GM18519 (cell line): ENCODE measurements around the gene NEURL1.

Source experiments
- ATAC-seq: cut with Tn5 transposase; IDR thresholded peaks from one replicate; pipeline ENCODE4 v1.9.1; 2021; ENCODE audit warnings: mild to moderate bottlenecking, moderate library complexity; ENCODE audit not compliant: unreplicated experiment, low FRiP score

The NEURL1 gene, protein sequence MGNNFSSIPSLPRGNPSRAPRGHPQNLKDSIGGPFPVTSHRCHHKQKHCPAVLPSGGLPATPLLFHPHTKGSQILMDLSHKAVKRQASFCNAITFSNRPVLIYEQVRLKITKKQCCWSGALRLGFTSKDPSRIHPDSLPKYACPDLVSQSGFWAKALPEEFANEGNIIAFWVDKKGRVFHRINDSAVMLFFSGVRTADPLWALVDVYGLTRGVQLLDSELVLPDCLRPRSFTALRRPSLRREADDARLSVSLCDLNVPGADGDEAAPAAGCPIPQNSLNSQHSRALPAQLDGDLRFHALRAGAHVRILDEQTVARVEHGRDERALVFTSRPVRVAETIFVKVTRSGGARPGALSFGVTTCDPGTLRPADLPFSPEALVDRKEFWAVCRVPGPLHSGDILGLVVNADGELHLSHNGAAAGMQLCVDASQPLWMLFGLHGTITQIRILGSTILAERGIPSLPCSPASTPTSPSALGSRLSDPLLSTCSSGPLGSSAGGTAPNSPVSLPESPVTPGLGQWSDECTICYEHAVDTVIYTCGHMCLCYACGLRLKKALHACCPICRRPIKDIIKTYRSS

DNA sequence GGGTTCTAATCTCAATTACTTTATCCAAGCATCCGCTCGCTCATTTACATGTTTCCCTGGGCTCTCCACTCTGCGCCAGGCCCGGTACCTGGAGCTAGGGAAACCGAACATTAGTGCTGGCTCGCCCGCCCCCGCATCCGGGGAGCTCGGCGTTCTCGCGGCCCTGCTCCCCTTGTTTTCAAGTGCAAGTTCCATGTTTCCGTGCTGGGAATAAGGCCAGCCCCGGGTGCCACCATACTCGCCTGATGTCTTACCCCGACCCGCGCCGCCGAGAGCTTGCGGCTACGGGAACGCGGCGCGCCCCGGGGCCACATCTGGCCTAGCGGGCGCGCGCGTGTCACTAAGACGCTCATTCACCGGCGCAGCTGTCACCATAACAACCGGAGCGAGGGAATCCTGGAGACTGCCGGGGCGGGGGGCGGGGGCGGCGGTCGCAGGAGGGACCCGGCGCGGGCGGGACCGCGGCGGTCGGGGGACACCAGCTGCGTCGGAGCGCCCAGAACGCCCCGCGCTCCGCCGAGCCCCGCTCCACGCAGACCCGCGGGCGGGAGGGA is at the start of gene NEURL1:
NEURL1 (plus strand) TSS at position 344 of the 554 bp plus-strand sequence. CDS start 683 bp downstream, outside the sequence.
- no peak for ATAC-seq

DNA sequence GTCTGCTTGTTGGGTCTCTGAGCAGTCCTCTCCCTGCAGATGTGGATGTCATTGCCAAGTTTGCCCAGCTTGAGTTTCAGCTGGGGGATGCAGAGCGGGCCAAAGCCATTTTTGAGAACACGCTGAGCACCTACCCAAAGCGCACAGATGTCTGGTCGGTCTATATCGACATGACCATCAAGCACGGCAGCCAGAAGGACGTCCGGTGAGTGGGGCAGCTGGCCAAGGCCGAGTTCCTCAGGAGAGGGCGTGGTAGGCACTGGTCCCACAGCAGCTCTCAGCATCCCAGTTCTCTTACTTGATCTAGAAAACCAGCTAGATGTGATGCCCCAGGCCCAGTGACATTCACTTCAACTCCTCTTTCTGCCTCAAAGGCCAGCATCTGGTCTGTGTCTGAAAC is 49.0 kb upstream of the NEURL1 start:
- no peak for ATAC-seq

DNA sequence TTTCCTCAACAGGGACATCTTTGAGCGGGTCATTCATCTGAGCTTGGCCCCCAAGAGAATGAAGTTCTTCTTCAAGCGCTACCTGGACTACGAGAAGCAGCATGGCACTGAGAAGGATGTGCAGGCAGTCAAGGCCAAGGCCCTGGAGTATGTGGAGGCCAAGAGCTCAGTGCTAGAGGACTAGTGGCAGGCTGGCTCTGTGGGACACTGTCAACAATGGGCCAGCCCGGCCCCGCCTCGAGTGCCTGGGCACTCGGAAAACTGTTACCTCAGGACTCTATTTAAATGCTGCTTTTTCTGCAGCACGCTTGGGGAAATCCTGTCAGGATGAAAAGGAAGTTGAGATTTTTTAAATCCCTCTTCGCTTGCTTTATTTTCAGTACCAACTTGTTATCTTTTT is 48.1 kb upstream of the NEURL1 start:
- ATAC-seq = no peak

DNA sequence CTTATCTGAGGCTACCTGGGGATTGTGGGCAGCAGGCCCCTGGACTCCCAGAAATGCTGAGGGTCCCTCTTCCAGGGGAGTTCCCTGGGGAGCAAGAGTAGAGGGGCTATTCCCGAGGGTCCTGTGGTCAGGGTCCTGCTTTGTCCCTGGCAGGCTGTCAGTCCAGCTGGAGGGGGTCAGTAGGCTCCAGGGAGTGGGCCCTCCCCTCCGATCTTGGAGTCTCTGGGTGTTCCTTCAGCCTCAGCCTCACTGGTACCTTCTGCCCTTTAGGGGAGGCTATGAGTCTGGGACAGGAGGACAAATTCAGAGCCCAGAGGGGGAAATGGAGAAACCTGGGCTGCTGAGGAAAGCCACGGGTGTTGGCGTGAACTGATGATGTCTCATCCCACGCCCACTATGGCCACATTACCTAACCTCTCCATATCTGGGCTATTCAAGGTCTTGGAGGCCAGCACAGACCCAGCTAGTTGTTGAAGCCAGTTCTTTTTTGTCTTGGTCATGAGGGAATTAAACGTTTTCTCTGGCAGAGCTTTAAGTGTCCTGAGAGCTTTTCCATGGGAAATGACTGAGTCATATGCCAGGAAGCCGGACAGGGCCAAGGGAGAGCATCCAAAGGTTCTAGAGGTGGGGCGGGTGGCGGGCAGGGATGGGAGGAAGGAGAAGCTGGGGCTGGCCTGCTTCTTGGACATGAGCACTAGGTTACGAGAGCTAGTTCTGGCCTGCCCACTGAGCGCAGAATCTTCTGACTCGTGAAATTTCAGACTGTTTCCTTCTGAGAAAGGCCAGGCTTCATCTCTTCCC is 47.5 kb upstream of the NEURL1 start:
- ATAC-seq = no peak

DNA sequence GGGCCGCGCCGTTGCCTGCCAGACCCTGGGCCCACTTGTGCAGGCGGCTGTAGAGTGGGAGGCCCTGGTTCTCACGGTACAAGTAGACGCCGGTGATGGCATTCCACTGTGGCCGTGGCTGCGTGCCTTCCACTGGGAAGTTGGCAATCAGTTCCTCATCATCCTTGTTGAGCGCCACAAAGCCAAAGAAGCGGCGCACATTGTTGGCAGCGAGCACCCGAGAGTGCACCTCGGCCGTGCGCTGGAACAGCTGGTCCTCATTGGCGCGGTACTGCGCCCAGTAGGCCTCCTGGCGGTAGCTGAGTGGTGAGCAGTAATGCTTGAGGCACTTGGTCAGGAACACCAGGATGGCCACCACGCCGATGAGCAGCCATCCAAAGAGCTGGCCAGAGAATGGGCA is 46.3 kb upstream of the NEURL1 start:
- no peak for ATAC-seq

DNA sequence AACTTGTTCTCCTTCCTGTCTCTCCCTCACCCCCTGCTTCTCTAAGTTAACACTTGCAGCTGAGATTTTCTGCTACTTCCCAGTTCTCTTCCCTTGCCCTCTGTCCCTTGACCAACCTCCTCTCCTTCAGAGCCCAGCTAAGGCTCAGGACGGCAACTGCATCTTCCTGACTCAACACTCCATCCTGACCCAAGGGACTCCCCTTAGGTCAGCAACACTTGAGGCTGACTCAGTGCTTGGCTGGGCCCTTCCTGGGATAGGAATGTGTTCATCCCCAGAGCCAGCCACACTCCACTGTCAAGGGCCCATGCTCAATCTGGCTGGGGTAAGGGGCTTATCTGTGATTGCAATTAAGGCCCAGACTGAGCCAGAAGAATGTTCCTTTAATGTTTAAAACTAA is 44.8 kb upstream of the NEURL1 start:
- ATAC-seq = no peak

DNA sequence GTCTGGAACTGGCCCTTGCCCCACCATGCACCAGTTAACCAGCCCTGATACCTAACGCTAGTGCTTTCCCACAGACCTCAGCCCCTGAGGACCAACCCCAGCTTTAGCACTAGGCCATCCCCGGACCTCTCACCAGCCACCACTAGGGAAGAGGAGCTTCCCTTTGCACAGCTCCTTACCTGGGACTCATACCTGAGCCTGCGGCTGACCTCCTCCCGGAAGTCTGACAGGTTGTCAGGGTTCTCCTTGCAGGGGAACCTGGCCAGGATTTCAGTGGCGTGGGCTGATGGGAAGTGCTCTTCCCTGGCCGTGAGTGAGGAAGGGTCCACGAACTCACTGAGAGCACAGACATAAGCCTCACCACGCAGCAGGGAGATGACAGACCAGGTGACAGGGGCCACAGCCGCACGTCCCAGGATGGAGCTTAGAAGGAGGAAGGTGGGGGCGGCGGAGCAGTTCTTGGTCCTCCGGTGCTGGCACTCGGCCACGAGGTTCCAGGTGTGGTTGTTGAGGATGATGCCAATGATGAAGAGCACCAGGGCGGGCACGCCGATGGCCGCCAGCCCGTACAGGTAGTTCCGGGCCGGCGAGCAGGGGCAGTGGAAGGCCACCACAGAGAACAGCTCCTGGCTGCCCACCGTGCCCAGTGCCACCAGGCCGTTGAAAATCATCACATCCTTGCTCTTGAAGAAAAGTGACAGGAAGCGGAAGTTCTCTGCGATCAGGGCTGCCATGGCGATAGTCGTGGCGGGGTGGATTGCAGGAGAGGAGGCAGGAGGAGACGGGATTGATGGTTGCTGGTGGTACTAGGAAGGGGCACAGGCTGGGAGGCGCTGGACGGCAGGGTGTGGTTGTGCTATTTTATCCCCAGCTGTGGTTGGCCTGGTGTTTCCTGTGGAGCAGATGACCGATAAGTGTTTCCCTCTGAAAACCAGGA is 44.0 kb upstream of the NEURL1 start:
- ATAC-seq = no peak

DNA sequence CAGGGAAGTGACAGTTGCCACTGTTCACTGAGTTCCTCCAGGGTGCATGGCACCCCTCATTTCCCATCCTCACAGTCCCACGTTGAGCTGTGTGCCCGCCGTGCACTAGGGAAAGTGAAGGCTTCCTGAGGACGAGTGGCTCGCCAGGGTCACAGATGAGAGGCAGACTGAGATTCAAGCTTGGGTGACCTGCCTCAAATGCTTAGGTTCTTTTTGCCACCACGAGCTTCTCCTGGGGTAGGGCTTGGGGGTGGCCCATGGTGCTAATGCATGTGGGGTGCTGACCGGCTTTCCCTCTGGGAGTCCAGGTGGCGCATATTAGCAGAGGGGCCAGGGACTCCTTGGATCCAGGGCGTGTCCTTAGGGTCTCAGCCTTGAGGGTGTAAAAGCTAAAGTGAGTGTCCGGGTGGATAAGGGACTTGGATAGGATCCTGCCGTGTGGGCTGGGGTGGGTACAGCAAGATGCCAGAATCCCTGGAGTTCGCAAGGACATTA is 43.3 kb upstream of the NEURL1 start:
- no peak for ATAC-seq

DNA sequence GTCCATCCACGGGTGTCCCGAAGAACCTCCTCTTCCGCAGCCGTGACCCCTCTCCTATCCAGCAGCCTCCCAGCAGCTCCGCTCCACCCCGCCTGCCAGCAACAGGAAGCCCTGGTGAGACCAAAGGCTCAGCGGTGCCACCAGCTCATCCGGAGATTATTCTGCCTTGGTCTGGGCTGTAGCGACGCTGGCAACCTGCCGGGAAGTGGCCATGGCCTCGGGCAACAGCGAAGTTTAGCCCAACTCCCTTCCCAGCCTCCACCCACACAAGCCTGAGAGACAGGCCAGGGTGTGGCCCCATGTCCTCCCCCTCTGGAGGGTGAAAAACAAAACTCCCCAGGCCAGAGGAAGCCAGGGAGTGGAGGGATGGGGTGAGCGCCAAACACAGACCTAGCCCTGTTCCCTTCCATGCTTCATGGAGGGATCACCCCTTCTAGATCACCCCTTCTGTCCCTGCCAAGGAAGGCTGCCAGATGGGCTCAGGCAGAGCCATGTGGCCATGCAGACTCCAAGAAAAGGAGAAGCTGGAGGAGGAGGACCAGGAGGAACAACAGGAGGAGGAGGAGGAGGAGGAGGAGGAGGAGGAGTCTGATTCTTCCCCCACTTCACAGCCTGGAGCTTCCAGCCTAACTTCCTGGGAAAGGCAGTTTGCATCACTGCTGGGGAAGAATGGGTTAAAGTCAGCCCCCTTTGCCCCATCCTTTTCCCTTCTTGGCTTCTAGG is 42.3 kb upstream of the NEURL1 start:
- ATAC-seq = no peak

DNA sequence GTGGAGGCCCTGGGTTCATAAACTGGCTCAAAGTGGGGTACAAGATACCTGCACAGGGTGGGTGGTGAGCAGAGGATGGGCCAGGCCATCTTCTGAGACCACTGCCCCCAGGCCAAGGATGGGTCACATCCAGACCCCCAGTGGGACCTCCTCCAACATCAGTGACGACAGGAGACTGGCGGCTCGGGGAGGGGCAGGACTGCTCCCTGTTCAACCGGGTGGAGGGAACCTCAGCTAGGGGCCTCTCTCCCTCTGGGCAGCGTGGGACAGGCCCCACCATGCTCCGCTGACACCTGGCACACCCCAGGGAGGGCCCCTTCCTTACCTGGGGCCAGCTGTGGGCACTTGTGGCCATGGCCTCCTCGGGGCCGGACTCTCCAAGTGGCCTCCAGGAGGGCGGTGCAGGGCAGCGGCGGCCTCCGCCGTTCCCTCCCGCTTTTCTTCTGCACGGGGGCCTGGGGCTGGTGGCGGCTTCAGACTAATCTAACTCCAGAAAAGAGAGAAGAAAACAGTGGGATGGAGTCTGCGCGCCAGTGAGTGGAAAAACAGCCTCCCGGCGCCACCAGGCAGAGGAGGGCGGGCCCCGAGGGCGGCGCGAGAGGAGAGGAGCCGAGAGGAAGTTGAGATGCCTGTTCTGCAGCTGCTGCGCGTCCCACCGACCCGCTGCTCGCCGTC is 41.5 kb upstream of the NEURL1 start, which contains the start of gene CALHM2:
CALHM2 (minus strand) TSS at position 540 of the 675 bp plus-strand sequence. CDS start 2,429 bp downstream, outside the sequence.
- no peak for ATAC-seq

DNA sequence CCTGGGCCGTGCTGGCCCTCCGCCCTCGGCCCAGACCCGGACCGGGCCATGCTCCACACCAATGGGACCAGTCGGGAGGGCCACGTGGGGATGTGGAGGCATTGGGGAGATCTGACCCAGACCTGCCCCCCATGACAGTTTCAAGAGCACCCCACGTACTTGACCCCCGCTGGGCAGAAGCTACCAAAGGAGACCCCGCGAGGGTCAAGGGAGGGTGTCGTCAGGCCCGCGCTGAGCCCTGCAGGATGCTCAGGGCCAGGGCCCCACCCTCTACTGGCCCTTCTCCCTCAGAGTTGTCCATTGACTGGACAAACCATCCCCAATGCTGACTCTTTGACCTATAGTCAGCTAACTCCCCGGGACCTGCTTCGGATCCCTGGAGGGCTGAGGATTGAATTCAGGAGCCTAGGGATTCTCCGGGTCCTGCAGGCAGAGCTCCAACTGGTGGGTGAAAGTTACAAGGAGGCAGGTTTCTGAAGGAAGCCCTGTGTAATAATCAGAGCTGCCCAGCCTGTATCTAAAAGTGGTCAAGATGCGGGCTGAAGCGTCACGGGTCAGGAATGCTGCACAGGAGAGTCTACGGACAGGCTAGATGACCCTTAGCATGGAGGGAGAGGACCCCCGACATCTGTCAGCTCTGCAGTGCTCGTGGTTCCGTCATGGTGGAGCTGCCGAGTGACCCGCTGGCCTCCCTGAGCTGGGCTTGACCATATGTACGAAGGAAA is 40.8 kb upstream of the NEURL1 start:
- ATAC-seq = no peak

DNA sequence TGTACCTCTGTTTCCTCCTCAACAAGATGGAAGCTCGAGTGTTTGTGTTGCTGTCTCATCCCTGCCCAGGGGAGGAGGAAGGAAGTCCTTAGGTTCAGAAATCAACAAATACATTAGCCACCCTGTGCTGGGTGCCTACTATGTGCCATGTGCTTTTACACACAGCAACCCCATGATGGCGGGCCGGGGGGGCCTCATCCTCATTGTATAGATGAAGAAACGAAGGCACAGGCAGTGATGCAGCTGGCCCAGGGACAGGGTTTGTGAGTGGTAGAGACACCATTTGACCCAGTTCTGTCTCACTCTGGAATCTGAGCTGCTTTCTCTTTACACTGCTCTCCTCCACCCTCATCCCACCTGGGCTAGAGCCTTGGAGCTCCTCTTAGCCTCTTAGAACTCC is 39.5 kb upstream of the NEURL1 start:
- no peak for ATAC-seq

DNA sequence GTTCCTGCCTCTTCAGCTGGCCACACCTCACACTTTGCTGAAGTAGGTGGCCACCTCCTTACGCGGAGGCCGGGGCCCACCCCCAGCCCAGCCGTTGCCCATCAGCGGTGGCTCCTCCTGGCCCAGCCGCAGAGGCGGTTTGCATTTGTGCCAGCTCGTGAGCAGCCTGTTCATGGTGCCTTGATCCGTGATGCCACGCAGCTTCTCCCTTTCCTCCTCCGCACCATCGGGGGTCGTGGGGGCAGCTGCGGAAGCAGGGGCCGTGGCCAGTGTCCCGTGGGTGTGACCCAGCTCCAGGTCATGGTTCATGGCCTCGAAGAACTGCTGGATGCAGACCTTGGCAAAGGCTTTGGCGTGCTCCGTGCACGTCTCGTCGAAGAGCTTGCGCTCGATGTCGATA is 38.3 kb upstream of the NEURL1 start:
- ATAC-seq = no peak

DNA sequence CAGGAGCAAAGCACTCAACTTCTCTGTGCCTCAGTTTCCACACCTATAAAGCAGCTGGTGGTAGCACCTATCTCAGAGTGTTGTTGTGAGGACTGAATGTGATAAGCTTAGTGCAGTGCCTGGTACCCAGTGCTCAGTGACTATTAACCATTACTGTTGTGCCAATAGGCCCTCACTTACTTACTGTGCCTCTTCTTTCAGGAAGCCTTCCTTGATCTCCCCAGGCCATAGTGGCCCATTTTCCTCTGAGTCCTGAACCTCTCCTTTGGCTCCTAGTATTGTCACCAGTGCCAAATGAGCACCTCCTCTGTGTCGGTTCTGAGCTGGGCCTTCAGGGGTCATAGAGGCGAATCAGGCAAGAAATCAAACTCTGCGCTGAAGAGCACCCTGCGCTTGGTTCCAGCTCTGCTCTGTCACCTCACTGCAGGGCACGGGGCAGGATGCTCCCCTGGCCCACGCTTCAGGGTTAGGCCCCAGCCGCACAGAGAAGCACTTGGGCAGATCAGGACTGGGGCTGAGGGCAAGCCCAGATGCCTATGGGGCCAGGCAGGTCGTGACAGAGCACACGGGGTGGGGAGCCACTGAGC is 37.3 kb upstream of the NEURL1 start:
- ATAC-seq = no peak

DNA sequence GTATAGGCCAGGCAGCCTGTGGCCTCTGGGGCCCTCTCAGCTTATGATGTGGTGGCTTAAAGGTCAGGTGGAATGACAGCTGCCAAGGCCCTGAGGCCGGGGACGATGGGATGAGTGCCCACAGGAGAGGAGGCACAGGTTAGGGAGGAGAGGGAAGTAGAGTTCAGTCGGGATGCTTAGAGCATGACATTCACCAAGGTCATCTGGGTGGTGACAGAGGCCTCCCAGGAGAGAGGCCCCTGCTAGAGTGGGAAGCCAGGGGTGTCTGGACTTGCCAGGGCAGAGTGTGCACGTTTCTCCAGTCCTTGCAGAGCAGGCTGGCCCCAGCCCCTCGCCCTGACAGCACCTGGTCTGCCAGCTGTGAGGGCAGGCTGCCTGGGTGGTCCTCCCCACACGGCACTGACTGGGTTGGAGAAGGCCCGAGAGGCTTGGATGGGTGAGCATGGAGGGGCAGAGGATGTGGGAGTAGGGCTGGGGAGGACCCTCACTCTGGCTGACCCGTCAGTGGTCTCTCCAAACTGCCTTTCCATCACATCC is 36.3 kb upstream of the NEURL1 start:
- ATAC-seq = no peak

DNA sequence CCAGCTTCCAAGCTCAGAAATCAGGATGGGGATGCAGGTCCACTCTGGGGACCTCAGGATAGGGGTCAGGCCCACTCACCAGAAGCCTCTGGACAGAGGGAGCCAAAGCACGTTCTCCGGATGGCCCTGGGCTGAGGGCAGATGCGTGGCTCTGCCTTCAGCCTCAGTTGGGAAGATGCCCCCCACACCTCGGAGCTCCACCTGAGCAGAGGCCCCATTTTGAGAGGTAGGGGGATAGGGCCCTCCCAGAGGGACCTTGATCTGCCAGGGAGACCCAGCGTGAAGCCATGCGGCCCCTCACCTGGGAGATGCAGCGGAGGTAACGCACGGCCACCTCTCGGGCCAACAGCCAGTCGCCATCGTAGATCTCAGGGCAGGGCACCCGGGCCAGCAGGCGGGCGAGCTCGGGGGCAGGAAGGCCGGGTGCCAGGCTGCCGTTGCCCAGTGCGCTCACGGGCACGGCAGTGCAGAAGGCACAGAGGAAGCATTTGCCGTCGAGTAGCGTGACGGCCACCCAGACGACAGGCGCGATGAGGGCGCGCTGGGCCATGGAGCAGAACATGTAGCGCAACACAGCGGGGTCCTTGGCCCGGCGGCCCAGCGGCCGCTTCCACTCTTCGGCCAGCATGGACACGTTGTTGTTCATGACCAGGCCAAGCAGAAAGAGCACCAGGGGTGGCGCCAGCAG is 35.5 kb upstream of the NEURL1 start:
- no peak for ATAC-seq

DNA sequence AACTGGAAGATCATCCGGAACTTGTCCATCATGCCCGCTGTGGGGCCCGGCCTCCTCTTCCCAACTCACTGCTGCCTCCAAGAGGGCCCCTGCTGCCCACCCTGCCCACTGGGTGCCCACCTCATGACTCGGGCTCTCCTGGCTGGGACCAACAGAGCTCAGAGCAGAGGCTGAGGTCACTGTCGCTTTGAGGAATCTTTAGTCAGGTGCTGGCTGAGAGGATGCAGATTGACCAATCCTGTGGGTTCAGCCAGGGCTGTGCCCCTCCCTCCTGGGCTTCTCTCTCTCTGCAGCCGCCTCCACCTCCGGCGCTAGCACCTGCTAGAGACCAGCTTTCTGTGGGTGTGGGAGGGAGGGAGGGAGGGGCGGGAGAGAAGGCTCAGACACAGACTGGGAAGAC is 34.8 kb upstream of the NEURL1 start, which contains the start of gene CALHM1:
CALHM1 (minus strand) TSS at position 181 of the 400 bp plus-strand sequence; CDS start at position 32, 149 bp downstream.
- ATAC-seq = peak; percentile 73
